GM12878 (cell line): ENCODE results near the gene NAMPT. TPM values are rescaled to one million over a fixed set of nuclear protein-coding genes. Genes with fewer than 3 reads are reported as not detected.

Source experiments
- ATAC-seq: fragments of 200-7000 bp; cut with Tn5 transposase; 3 replicates; pipeline ENCODE4 v1.9.1; 2020; ENCODE audit warnings: mild to moderate bottlenecking, moderate library complexity
- BruUV-seq: library from RNA; stranded (reverse); fragments of 400-500 nt; replicated peaks from 2 replicates; lab custom pipeline; 2021; lab: Mats Ljungman, UMichigan
- CTCF ChIA-PET: fragments of 300-600 bp; sonication (Branson Sonifier 250); formaldehyde crosslinking; extraction: SDS; loops from one replicate; lab custom pipeline; 2021; ENCODE audit warnings: inconsistent platforms; lab: Yijun Ruan, JAX
- POLR2A ChIA-PET: fragments of 350-600 bp; formaldehyde crosslinking; extraction: SDS; loops from one replicate; lab custom pipeline; 2021; ENCODE audit warnings: inconsistent platforms; lab: Charles Lee
- RAD21 ChIA-PET: fragments of 300-600 bp; sonication (Branson Sonifier 250); formaldehyde crosslinking; loops from one replicate; lab custom pipeline; 2023; ENCODE audit warnings: antibody characterized with exemption; ENCODE audit not compliant: unreplicated experiment; lab: Charles Lee
- SMC1A ChIA-PET: fragments of 300-600 bp; sonication (Branson Sonifier 250); formaldehyde crosslinking; loops from one replicate; lab custom pipeline; 2023; ENCODE audit not compliant: unreplicated experiment, uncharacterized antibody; lab: Charles Lee
- DNase-seq: peaks from one replicate; pipeline ENCODE4 v3.0.0-alpha.2; 2011; ENCODE audit warnings: low read depth, low spot score
- FAIRE-seq: peaks from 3 replicates; lab custom pipeline; 2011; peaks lifted over from hg19 to GRCh38; lab: Jason Lieb, UNC
- H2AFZ ChIP-seq: 2 replicates; pipeline ENCODE4 v1.6.0; 2011; ENCODE audit warnings: low read depth, low read length, control low read depth; ENCODE audit not compliant: control insufficient read depth
- H3K27ac ChIP-seq: 2 replicates; pipeline ENCODE4 v1.5.1; 2011; ENCODE audit warnings: control low read depth; ENCODE audit not compliant: control insufficient read depth, insufficient read depth
- H3K27me3 ChIP-seq, 2 experiments: replicated peaks in 1 of 2; 2 replicates each; pipeline versions ENCODE4 v1.6.0 to v1.6.1; 2011; ENCODE audit warnings: low read length in 1 of 2; ENCODE audit not compliant: control insufficient read depth in 2 of 2, insufficient read depth in 2 of 2
- H3K36me3 ChIP-seq, 2 experiments: 2 replicates each; pipeline ENCODE4 v1.5.1; 2011; ENCODE audit warnings: low read length in 1 of 2; ENCODE audit not compliant: control insufficient read depth in 2 of 2, insufficient read depth in 2 of 2
- H3K4me1 ChIP-seq: 2 replicates; pipeline ENCODE4 v1.6.1; 2011; ENCODE audit warnings: mild to moderate bottlenecking, low read length, moderate library complexity, mixed read lengths; ENCODE audit not compliant: control insufficient read depth, insufficient read depth
- H3K4me2 ChIP-seq: 2 replicates; pipeline ENCODE4 v1.6.0; 2011; ENCODE audit warnings: control low read depth; ENCODE audit not compliant: control insufficient read depth, insufficient read depth
- H3K4me3 ChIP-seq: fragments of 200-600 bp; sonication (generic); 2 replicates; pipeline ENCODE4 v1.5.1; 2016
- H3K79me2 ChIP-seq: 2 replicates; pipeline ENCODE4 v1.6.0; 2011; ENCODE audit warnings: low read length; ENCODE audit not compliant: control insufficient read depth, insufficient read depth
- H3K9ac ChIP-seq: 2 replicates; pipeline ENCODE4 v1.8.0; 2011; ENCODE audit warnings: low read length, control low read depth, mixed read lengths; ENCODE audit not compliant: control insufficient read depth, insufficient read depth
- H3K9me3 ChIP-seq: replicated peaks from 3 replicates; pipeline ENCODE4 v1.5.1; 2011; ENCODE audit warnings: mild to moderate bottlenecking, low read length; ENCODE audit not compliant: control insufficient read depth, insufficient read depth
- H4K20me1 ChIP-seq: 2 replicates; pipeline ENCODE4 v1.6.0; 2011; ENCODE audit not compliant: control insufficient read depth, insufficient read depth
- CREB1 ChIP-seq: IDR thresholded peaks from 2 replicates; pipeline ENCODE4 v1.6.1; 2012; ENCODE audit warnings: low read depth, mild to moderate bottlenecking, inconsistent platforms
- ELK1 ChIP-seq: IDR thresholded peaks from 2 replicates; pipeline ENCODE4 v1.6.1; 2012; ENCODE audit warnings: low read depth, low read length, improper control_type of control experiment
- EP300 ChIP-seq, 2 experiments: fragments of 150-350 bp in 1 of 2; IDR thresholded peaks; 2 replicates each; pipeline ENCODE4 v1.6.1; 2011 to 2012; ENCODE audit warnings: low read depth in 2 of 2, low read length in 2 of 2, borderline replicate concordance in 1 of 2, improper control_type of control experiment in 1 of 2, inconsistent platforms in 1 of 2; ENCODE audit not compliant: control insufficient read depth in 1 of 2
- EZH2 ChIP-seq: IDR thresholded peaks from 2 replicates; pipeline ENCODE4 v1.6.1; 2012; ENCODE audit warnings: low read depth, mild to moderate bottlenecking, control low read depth, inconsistent platforms, low read length, borderline replicate concordance; ENCODE audit not compliant: control insufficient read depth
- FOXK2 ChIP-seq: fragments of 450-650 bp; IDR thresholded peaks from 2 replicates; pipeline ENCODE4 v1.6.1; 2017; ENCODE audit warnings: mild to moderate bottlenecking, moderate library complexity
- GABPA ChIP-seq: IDR thresholded peaks from 2 replicates; pipeline ENCODE4 v1.6.1; 2014; ENCODE audit warnings: antibody characterized with exemption, low read depth, mild to moderate bottlenecking, inconsistent platforms
- MAX ChIP-seq: IDR thresholded peaks from 2 replicates; pipeline ENCODE4 v1.6.1; 2012; ENCODE audit warnings: low read depth, low read length, improper control_type of control experiment
- MTA3 ChIP-seq: IDR thresholded peaks from 2 replicates; pipeline ENCODE4 v1.6.1; 2012; ENCODE audit warnings: low read length, inconsistent platforms, borderline replicate concordance
- SIX5 ChIP-seq: IDR thresholded peaks from 2 replicates; pipeline ENCODE4 v1.6.1; 2011; ENCODE audit warnings: mild to moderate bottlenecking, low read depth, low read length, moderate library complexity; ENCODE audit not compliant: severe bottlenecking
- WGBS: methylation state at CpG from one replicate; pipeline ENCODE4 v1.1.6; 2016; ENCODE audit warnings: low lambda C conversion rate; ENCODE audit not compliant: insufficient replicate concordance, insufficient coverage; ENCODE audit errors: missing lambda C conversion rate; 5-methylcytosine and 5-hydroxymethylcytosine counted together
- in situ Hi-C: fragments of 300-500 bp; cut with MboI; formaldehyde crosslinking; loops from 9 replicates; pipeline ENCODE4 v1.14.3; 2018; ENCODE audit warnings: mixed read lengths
- intact Hi-C: fragments of 100-400 bp; cut with micrococcal nuclease; formaldehyde crosslinking; loops from one replicate; pipeline ENCODE4 v1.14.2; 2022; ENCODE audit not compliant: unreplicated experiment
- polyA plus RNA-seq, 11 experiments: library from polyadenylated mRNA; depleted of rRNA in 4 of 11; unstranded in 6 of 11; stranded (reverse) in 5 of 11; fragments of >200 nt; fragmentation: Nextera tagmentation in 4 of 11; fragmentation: Illumina TruSeq in 1 of 11; extraction: Ambion mirVana in 4 of 11; extraction: Trizol in 1 of 11; gene quantifications; 1 replicate in 1 of 11; 2 replicates in 10 of 11; pipeline versions ENCODE4 v1.2.1 to v1.2.3, GENCODE V29; 2011 to 2016; ENCODE audit warnings: inconsistent platforms in 2 of 11, missing spikeins in 2 of 11, low read depth in 1 of 11
- total RNA-seq, 4 experiments: library from RNA; depleted of rRNA in 3 of 4; stranded (reverse); fragments of >200 nt in 3 of 4; fragmentation: Illumina TruSeq in 1 of 4; extraction: Trizol in 1 of 4; gene quantifications; 2 replicates each; pipeline versions ENCODE4 v1.2.1 to v1.2.3, GENCODE V29; 2013 to 2021

NAMPT gene
- total and polyA plus RNA-seq, 10 of the 15 experiments (the other 5 are each of a cell fraction or from before 2014, with no cell fraction given), result 28.3 to 173 (median 75.0) TPM

- no peak for FAIRE-seq
- SMC1A ChIA-PET, result interaction anchor here (0.6 to 4.7 kb wide), 8 partner anchors 15 to 174 kb away, joined by 3 to 60 read pairs (median 4); no protein-coding TSS in a partner anchor
- WGBS, result 100% methylated on average over 3 of the region's 3 CpGs
- H4K20me1 ChIP-seq, result no peaks in the 10 kb centered on the region
- H2AFZ ChIP-seq, result no peak overlapping the region
- H3K79me2 ChIP-seq, result peaks cover 22% of the 10 kb centered on the region
- ATAC-seq, result no peak
- RAD21 ChIA-PET, result interaction anchor here (1.4 to 7.8 kb wide), 3 partner anchors 14 to 109 kb away, joined by 4 to 87 read pairs (median 58); no protein-coding TSS in a partner anchor
- POLR2A ChIA-PET, result interaction anchor here (0.6 to 4.3 kb wide), 2 partner anchors 59 to 127 kb away, joined by 3 to 47 read pairs; no protein-coding TSS in a partner anchor
- no peak overlapping the region for H3K27ac ChIP-seq
- no peaks in the 10 kb centered on the region for H3K27me3 ChIP-seq
- no peak for DNase-seq
- H3K36me3 ChIP-seq, result no peaks in the 10 kb centered on the region
- H3K4me2 ChIP-seq, result no peak overlapping the region
- CTCF ChIA-PET, result interaction anchor here (0.7 to 3.3 kb wide), 7 partner anchors 16 to 255 kb away, joined by 3 to 21 read pairs (median 3); no protein-coding TSS in a partner anchor
- H3K4me1 ChIP-seq, result peaks cover 3% of the 10 kb centered on the region
- BruUV-seq, result no TSS peak
- H3K4me3 ChIP-seq, result no peak overlapping the region
- TF ChIP-seq MAX, result no peak
- intact Hi-C loops (loop anchor here (2.0 to 10.0 kb wide), 2 partner anchors 373 to 1273 kb away; partner anchors contain the start of genes CCDC71L and KMT2E), in situ Hi-C loops (loop anchor here (5.0 to 25.0 kb wide), 2 partner anchors 55 to 1275 kb away; partner anchors contain the start of gene KMT2E)
- H3K9ac ChIP-seq, result no peak overlapping the region
- no peaks in the 10 kb centered on the region for H3K9me3 ChIP-seq
These were observed 3.0 kb upstream of the NAMPT start for GRCh38 chr7:106287786-106288185.

GRCh38 chr7:106285855-106286492, 1.2 kb upstream of the NAMPT start:
- peaks cover 41% of the 10 kb centered on the region for H3K79me2 ChIP-seq
- peak overlapping the region; percentile 99 for H3K9ac ChIP-seq
- ChIA-PET SMC1A (interaction anchor here (0.6 to 4.7 kb wide), 17 partner anchors 12 to 228 kb away, joined by 3 to 60 read pairs (median 5); no protein-coding TSS in a partner anchor), POLR2A (interaction anchor here (0.7 to 4.3 kb wide), 7 partner anchors 14 to 139 kb away, joined by 3 to 47 read pairs (median 7); no protein-coding TSS in a partner anchor), RAD21 (interaction anchor here (1.1 to 7.8 kb wide), 14 partner anchors 11 to 227 kb away, joined by 3 to 87 read pairs (median 9); partner anchors contain the start of gene SYPL1), CTCF (interaction anchor here (0.7 to 3.3 kb wide), 11 partner anchors 61 to 176 kb away, joined by 3 to 21 read pairs (median 4); no protein-coding TSS in a partner anchor)
- in situ Hi-C loops (loop anchor here (5.0 to 25.0 kb wide), 2 partner anchors 56 to 1274 kb away; partner anchors contain the start of gene KMT2E), intact Hi-C loops (loop anchor here (1.0 to 10.0 kb wide), 5 partner anchors 60 to 1271 kb away; partner anchors contain the start of genes CCDC71L and KMT2E)
- BruUV-seq, result no TSS peak
- ATAC-seq, result peak; percentile 46
- H4K20me1 ChIP-seq, result no peaks in the 10 kb centered on the region
- H3K27me3 ChIP-seq, result no peaks in the 10 kb centered on the region
- H3K9me3 ChIP-seq, result no peaks in the 10 kb centered on the region
- peak; percentile 78 for FAIRE-seq
- peak overlapping the region; percentile 99 for H3K4me2 ChIP-seq
- WGBS, result under 1% methylated on average over 14 of the region's 14 CpGs
- peak; percentile 87 for DNase-seq
- H3K4me1 ChIP-seq, result peaks cover 3% of the 10 kb centered on the region
- H2AFZ ChIP-seq, result peak overlapping the region; percentile 73
- peak overlapping the region; percentile 99 for H3K4me3 ChIP-seq
- no peaks in the 10 kb centered on the region for H3K36me3 ChIP-seq
- peak overlapping the region; percentile 100 for H3K27ac ChIP-seq
- TF ChIP-seq EZH2 (no peak), CREB1 (peak; percentile 84), FOXK2 (no peak), GABPA (peak; percentile 46; the same call in 1 of the 2 replicates), EP300 (IDR thresholded peaks at IDR 0.05; ENCODE audit: borderline replicate concordance in 1 of 2, control insufficient read depth in 1 of 2, low read depth in 2 of 2, low read length in 2 of 2) (peak; percentile 88 to 97), MTA3 (peak; percentile 76; the same call in 1 of the 2 replicates), SIX5 (no peak), ELK1 (no peak)
